Activated effector memory CD4-positive, alpha-beta T cell treated with anti-CD3 and anti-CD28 coated beads, Interleukin-2, amount 50 U/mL, for 16 hours (primary cell): ENCODE measurements around the gene CTAG2.
"Not testable (repeated sequence)": the region's sequence is repeated elsewhere in the genome, so short reads cannot be mapped to it uniquely, and the experiment has no call there.

Source experiments
- DNase-seq: peaks from one replicate; pipeline ENCODE4 v3.0.0-alpha.2; 2020

Gene CTAG2

GRCh38 chrX:154645745-154646378 lies 7.5 kb downstream of the CTAG2 start:
- DNase-seq: not testable (repeated sequence)

- DNase-seq: not testable (repeated sequence)
Measured at GRCh38 chrX:154643708-154644107, 9.7 kb downstream of the CTAG2 start.

GRCh38 chrX:154641740-154642139 lies 11.6 kb downstream of the CTAG2 start:
- DNase-seq: not testable (repeated sequence)

GRCh38 chrX:154633661-154634060 lies 19.7 kb downstream of the CTAG2 start:
- not testable (repeated sequence) for DNase-seq

GRCh38 chrX:154630949-154631348 lies 22.4 kb downstream of the CTAG2 start:
- not testable (repeated sequence) for DNase-seq

- DNase-seq: not testable (repeated sequence)
Measured at GRCh38 chrX:154628960-154629359, 24.4 kb downstream of the CTAG2 start.

GRCh38 chrX:154620767-154621414 lies 32.5 kb downstream of the CTAG2 start:
- DNase-seq: not testable (repeated sequence)

GRCh38 chrX:154619182-154619581 lies 34.2 kb downstream of the CTAG2 start, which contains the start of gene CTAG1B:
Gene CTAG1B (minus strand): TSS chrX:154619282. CDS start chrX:154619218, 64 bp downstream.
- not testable (repeated sequence) for DNase-seq

GRCh38 chrX:154613586-154613985 lies 39.8 kb downstream of the CTAG2 start:
- DNase-seq: not testable (repeated sequence)

- not testable (repeated sequence) for DNase-seq
Measured at GRCh38 chrX:154611146-154611545, 42.2 kb downstream of the CTAG2 start.

- not testable (repeated sequence) for DNase-seq
Measured at GRCh38 chrX:154608823-154609222, 44.6 kb downstream of the CTAG2 start.

- not testable (repeated sequence) for DNase-seq
Measured at GRCh38 chrX:154607976-154608375, 45.4 kb downstream of the CTAG2 start.

- DNase-seq: no peak
Measured at GRCh38 chrX:154607370-154607769, 46.0 kb downstream of the CTAG2 start.

- no peak for DNase-seq
Measured at GRCh38 chrX:154605566-154605965, 47.8 kb downstream of the CTAG2 start.

GRCh38 chrX:154603438-154604430 lies 49.6 kb downstream of the CTAG2 start:
- DNase-seq: no peak

- DNase-seq: no peak
Measured at GRCh38 chrX:154602766-154603437, 50.5 kb downstream of the CTAG2 start.

- DNase-seq: no peak
Measured at GRCh38 chrX:154602226-154602625, 51.2 kb downstream of the CTAG2 start.
